ENCODE results near the gene DACH1.

DNA sequence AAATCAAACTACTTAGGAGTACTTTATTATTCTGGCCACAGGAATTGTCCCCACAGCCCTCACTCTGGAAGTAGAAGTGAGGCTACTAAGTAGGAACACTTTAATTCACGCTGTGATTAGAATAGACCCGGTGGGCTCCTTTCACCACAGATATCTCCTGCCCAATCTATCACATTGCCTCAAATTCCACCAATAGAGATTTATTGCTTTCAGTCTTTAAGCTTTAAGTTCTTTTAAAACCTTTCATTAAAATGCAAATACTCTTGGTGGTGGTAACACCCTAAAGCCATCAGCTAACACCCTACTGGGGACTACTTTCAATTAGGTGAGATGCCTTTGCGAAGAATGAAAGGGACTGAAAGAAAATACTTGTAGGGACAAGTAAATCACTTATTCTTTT, 181.9 kb downstream of the DACH1 start:
- TF ChIP-seq CTCF (conservative IDR thresholded peaks at IDR 0.05; ENCODE audit: low read length): no peak
- no peak for TF ChIP-seq EZH2phosphoT487 (IDR thresholded peaks at IDR 0.05; ENCODE audit: borderline replicate concordance, low read depth, low read length)

All from OCI-LY7 (cell line).